ENCODE data around the gene MARCHF7. TPM values are rescaled to one million over a fixed set of nuclear protein-coding genes. Genes with fewer than 3 reads are reported as not detected.
"Not testable (repeated sequence)": the region's sequence is repeated elsewhere in the genome, so short reads cannot be mapped to it uniquely, and the experiment has no call there.

MARCHF7 gene
- polyA plus RNA-seq, 1 donor = 103 TPM

DNA sequence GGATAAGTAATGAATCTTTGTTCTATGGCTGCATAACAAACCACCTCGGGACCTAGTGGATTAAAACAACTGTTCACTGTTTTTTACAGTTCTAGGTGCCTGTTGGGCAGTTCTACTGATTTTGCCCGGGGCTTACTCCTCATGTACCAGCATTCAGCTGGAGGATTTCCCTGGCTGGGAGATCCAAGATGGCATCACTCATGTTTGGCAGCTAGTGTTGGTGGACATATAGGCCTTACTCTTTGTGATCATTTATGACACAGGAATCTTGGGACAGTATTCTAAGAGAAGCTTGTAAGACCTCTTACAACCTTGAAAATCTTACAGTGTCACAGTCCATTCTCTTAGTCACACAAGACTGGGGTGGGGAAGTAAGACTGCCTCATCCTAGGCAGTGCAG, 4.6 kb downstream of the MARCHF7 start:
- no peak for DNase-seq

DNA sequence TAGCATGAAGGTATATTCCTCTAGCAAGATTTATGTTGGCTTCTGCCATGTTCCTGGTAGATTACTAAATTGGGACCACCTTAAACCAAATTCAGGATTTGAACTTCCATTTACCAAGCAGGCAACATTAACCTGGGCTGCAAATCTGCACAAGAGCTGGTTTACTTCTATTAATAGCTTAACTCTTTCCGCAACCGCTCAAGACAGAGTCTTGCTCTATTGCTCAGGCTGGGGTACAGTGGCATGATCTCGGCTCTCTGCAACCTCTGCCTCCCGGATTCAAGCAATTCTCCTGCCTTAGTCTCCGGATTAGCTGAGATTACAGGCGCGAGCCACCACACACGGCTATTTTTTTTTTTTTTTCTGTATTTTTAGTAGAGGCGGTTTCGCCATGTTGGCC, 8.4 kb downstream of the MARCHF7 start:
- no peak for DNase-seq

DNA sequence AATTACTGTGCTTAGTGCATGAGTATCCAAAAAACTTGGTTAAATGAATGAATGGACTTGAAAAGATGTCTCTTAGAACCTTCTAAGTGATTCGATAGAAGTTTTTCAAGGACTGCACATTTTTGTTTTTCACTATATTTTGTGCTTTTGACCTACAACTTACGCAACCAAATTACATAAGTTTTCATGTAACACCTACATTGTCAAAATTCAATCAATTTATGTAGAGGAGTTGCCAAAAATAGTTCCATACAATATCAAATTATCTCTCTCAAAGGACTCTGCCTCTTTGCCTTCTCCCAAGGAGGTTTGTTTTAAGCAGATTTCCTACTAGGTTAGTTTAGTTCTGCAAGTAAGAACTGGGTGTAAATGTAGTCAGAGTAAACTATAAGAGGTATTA, 10.3 kb downstream of the MARCHF7 start:
- no peak for DNase-seq

DNA sequence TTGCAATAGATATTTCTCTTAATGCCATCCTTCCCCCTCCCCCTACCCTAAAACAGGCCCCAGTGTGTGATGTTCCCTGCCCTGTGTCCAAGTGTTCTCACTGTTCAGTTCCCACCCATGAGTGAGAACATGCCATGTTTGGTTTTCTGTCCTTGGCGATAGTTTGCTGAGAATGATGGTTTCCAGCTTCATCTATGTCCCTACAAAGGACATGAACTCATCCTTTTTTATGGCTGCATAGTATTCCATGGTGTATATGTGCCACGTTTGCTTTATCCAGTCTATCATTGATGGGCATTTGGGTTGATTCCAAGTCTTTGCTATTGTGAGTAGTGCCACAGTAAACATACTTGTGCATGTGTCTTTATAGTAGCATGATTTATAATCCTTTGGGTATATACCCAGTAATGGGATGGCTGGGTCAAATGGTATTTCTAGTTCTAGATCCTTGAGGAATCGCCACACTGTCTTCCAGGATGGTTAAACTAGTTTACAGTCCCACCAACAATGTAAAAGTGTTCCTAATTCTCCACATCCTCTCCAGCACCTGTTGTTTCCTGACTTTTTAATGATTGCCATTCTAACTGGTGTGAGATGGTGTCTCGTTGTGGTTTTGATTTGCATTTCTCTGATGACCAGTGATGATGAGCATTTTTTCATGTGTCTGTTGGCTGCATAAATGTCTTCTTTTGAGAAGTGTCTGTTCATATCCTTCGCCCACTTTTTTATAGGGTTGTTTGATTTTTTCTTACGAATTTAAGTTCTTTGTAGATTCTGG, 12.7 kb downstream of the MARCHF7 start:
- DNase-seq = not testable (repeated sequence)

DNA sequence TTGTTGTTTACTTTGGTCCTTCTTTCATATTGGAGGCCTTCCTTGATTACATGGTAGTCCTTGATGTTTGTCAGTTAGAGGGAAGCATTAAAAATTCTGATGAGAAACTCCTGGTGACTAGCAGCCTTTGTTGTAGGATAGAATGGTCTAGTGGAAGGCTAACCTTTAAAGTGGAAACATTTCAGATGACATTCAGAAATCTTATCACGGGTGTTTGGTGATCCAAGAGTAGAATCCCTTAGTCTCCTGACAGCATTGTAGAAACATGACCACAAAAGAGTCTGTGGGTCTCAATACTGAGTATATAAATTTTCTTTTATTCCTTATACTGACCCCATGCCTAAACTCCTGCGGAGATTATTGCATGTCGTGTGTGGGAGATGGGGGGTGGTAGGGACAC, 13.4 kb downstream of the MARCHF7 start:
- DNase-seq = no peak

DNA sequence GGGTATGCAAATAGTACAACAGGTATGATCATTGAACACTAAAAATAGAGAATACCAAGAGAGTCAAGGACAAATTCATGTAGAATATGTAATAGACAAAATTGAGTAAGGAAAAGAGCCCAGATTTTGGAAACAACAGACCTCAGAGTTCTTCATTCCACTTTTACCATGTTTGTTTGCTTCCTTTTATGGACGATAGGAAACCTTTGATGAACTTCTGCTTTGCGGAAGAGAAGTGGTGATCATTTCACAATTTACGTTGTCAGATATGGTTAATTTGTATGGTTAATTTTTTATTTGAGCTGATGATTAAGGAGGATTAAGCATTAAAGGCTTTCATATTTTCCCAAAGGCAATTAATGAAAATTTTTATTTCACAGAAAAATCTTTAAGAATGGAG, 16.3 kb downstream of the MARCHF7 start:
- no peak for DNase-seq

DNA sequence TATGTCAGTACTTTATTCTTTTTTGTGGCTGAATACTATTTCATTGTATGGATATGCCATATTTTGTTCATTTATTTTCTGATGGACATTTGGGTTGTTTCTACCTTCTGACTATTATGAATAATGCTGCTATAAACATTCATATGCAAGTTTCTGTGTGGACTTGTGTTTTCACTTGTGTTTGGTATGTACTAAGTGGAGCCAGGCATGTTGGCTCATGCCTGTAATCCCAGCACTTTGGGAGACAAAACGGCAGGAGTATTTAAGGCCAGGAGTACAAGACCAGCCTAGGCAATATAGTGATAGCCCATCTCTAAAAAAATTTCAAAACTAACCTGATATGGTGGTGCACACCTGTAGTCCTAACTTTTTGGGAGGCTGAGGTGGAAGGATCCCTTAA, 23.3 kb downstream of the MARCHF7 start:
- no peak for DNase-seq

DNA sequence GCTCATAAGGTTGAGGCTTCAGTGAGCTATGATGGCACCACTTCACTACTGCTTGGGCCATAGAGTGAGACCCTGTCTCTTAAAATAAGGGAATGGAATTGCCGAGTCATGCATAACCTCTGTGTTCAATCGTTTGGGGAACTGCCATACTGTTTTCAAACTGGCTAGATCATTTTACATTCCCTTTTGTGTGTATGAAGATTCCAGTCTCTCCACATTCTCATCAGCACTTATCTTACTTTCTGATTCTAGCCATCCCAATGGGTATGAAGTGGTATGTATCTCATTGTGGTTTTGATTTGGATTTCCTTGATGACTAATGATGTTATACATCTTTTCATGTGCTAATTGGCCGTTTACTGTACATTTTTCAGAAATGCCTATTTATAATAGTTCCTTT, 23.7 kb downstream of the MARCHF7 start:
- DNase-seq = no peak

DNA sequence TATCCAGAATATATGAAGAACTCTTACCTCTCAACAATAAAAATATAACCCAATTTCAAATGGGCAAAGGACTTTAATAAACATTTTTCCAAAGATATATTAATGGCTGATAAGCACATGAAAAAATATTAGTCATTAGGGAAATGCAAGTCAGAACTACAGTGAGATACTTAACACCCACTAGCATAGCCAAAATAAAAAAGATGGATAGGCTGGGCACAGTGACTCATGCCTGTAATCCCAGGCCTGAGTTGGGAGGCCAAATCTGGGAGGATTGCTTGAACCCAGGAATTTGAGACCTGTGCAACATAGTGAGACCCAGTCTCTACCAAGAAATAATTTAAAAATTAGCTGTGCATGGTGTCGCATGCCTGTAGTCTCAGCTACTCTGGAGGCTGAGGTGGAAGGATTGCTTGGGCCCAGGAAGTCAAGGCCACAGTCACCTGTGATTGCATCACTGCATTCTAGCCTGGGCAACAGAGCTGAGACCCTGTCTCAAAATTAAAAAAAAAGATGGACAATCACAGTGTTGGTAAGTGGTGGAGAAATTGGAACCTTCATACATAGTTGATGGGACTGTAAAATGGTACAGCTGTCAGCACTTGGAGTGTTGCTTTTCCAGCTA, 25.1 kb downstream of the MARCHF7 start:
- no peak for DNase-seq

DNA sequence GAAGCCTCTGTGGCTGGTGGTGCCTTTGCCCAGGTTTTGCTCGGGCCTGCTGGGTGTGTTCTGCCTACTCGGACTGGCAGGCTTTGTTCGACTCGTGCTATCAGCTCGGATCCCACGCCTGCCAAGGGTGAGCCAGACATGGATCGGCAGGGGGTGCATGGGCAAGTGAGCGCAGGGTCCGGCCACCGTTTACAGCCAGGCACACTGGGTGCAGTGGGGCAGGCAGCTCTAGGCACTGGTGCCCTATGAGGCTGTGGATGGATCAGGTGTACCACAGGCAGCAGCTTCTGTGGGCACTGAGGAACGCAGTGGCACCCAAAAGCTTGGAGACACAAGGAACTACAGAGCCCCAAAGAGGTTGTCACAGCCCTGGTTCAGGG, 25.6 kb downstream of the MARCHF7 start:
- no peak for DNase-seq

DNA sequence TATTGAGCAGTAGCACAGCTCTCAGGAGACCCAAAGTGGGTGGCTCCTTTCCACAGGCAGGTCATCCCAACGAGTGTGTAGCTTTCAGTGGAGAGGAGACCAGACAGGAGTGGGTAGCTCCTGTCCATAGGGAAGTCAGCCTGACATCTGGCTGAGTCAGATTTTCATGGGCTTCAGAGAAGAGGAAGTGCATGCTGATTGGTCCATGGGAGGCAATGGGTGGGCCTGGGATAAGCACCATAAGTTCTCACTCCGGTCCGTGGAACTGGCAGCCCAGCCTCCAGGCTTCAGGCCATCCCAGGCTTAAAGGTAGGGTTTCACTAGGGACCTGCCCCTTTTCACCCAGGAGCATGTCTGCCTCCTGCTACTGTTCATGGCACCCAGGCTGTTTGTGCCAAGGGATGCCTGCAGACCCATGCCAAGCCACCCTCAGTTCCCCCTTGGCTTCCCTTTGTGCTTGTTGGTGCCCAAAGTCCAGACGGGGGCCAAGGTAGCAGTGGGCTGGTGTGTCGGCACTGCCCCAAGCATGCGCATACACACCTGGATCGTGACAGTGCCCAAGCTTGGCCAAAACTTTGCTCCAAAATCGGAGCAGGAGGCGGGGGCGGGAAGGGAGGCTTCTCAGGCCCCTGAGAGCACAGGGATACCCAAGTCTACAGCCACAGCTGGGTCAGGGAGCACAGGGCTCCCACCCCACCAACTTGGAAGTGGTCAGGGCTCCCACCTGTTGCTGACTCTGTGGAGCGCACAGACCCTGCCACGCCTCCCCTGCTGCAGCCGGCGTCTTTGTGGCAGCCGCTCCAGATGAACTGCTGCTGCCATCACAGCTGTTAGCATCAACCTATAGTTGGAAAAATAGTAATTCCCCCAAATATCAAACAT, 26.4 kb downstream of the MARCHF7 start:
- DNase-seq = no peak

DNA sequence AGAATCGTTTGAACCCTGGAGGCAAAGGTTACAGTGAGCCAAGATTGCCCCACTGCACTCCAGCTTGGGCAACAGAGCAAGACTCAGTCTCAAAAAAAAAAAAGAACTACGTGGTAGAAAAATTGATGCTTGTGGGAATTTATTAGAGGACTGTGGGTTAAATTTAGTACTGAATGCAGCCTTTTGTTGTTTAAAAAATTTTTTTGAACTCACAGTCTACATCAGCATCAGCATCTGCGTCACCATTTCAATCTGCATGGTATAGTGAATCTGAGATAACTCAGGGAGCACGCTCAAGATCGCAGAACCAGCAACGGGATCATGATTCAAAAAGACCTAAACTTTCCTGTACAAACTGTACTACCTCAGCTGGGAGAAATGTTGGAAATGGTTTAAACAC, 30.5 kb downstream of the MARCHF7 start:
- DNase-seq = no peak

DNA sequence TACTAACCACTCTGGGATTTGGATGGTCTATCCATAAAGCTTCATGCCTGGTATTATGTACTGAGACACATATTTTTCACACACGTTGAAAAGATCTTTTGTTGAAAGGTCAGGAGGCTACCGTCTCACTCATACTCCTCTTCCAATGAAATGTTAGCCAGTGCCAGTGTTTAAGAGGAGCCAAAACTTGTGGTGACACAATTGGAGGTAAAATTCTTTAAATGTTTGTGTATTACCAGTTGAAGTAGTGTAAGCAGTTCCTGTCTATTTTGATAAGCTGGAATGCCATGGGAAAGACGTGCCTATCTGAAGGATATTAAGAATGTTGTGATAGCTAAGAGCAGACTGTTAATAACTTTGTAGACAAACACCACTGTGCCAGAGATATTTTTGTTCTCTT, 32.1 kb downstream of the MARCHF7 start:
- DNase-seq = no peak

DNA sequence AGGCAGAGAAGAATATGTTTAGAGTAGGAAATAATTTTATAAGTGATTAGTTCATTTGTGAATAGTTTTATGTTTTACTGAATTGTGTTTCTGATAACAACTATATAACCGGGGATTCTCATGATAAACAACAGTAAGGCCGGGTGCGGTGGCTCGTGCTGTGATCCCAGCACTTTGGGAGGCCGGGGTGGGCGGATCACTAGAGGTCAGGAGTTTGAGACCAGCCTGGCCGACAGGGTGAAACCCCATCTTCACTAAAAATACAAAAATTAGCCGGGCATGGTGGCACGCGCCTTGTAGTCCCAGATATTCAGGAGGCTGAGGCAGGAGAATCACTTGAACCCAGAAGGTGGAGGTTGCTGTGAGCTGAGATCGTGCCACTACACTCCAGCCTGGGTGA, 32.9 kb downstream of the MARCHF7 start:
- not testable (repeated sequence) for DNase-seq

DNA sequence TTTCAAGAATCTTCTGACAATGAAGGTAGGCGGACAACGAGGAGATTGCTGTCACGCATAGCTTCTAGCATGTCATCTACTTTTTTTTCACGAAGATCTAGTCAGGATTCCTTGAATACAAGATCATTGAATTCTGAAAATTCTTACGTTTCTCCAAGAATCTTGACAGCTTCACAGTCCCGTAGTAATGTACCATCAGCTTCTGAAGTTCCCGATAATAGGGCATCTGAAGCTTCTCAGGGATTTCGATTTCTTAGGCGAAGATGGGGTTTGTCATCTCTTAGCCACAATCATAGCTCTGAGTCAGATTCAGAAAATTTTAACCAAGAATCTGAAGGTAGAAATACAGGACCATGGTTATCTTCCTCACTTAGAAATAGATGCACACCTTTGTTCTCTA, 35.8 kb downstream of the MARCHF7 start:
- no peak for DNase-seq

DNA sequence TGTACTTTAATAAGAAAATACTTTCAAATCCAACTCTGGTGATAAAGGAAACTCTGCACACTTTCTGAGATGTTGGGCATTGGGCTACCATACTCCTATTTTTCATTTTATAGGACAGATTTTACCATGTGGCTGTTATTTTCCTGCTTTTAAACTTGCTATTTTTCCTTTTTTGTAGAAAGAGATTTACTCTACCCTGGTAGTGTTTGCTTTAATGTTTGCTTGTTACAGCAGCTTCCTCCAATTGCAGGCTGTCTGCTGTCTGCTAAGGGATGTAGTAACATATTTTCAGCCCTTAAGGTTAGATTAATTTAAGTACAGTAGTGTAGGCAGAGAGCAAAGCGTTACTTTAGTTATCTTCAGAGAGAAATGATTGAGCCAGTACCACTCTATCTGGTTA, 38.6 kb downstream of the MARCHF7 start:
- no peak for DNase-seq

DNA sequence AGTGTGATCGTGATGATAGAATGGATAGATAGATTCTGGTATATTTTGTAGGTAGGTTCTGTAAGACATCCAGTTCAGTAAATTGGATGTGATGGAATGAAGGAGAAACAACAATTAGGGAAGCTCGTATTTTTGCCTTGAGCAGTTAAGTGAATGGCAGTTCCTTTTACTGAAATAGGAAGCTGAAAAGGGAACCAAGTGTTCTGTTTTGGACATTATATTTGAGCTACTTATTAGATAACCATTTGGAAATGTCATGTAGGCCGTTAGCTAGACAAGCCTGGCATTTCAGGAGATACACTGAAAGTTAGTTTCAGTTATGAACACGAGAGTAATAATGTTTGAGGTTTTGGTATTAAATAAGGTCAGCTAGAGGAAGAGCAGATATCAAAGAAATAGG, 41.5 kb downstream of the MARCHF7 start:
- DNase-seq = no peak

DNA sequence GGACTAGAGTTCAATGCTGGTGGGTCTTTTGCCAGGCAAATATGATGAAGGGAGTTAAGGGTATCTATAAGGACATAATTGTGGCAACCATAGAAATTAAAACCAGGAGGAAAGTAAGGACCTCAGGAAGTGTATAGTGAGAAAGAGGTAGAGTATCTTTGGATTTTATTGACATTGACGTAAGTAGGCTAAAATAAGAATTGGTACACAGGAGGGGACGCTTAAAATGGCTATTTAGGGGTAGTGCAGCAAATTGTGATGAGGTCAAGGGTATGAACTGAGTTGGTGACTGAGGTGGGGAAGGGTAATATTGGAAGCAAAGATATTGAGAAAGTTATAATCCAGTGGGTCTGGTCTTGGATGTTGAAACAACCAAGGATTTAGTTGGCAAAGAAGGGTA, 42.7 kb downstream of the MARCHF7 start:
- DNase-seq = no peak

DNA sequence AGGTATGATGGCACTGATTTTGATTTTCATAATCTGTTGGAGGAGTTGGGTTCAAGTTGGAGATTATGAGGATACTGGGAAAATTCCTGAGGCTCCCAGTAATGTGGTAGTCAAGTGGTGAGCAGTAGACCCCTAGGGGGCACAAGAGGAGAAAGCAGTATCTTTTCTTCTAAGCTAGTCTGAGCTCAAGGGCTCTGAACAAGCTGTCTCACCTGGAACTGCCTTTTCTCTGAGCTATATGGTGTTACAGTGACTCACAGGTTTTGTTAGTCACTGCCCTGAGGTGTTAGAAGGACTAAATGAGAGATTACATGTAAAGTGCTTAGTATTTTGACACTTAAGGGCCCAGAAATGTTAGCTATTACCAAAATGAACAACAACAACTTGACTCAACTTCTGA, 43.5 kb downstream of the MARCHF7 start:
- no peak for DNase-seq

DNA sequence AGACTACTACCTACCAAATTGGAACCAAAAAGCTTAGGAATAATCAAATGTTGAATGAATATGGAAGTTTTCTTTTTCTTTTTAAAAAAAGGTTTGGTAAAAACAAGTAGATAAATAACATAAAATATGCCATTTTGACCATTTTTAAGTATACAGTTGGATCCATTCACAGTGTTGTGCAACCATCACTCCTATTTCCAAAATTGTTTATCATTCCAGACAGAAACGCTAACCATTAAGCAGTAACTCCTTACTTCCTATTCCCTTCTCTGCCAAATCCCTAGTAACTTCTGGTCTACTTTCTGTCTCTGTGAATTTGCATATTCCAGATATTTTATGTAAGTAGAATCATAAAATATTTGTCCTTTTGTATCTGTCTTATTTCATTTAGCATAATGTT, 45.9 kb downstream of the MARCHF7 start:
- no peak for DNase-seq

DNA sequence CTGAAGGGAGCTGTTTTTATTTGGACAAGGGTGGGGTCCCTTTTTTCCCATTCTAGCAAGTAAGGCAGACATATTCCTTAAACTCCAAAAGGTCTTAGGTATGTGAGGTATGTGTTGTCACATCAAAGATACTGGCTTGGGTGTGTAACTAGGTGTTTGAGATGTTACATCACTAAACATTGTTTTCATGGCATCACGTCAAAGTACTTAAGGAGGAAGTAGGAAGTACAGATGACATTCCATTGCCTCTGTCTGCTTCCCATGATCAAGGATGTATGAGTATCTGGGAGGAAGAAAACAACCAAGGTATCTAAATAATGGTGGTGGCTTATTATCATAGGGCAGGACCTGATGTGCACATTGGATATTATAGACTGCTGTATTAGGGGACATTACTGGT, 46.4 kb downstream of the MARCHF7 start:
- DNase-seq = no peak

DNA sequence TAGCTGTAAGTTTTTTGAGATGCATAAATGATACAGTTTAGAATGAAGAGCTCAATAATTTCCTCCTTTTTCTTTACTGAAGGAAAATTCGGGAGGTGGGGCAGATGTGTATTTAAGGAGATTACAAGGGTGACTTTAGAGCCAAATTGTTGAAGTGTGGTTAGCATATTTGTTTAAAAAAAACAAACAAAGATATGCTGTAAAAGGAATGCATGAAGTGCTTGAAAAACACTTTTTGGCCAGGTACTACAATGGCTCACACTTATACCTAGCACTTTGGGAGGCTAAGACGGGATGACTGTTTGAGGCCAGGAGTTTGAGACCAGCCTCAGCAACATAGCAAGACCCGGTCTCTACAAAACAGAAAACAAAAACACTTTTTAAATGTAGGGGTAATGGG, 47.3 kb downstream of the MARCHF7 start:
- no peak for DNase-seq

DNA sequence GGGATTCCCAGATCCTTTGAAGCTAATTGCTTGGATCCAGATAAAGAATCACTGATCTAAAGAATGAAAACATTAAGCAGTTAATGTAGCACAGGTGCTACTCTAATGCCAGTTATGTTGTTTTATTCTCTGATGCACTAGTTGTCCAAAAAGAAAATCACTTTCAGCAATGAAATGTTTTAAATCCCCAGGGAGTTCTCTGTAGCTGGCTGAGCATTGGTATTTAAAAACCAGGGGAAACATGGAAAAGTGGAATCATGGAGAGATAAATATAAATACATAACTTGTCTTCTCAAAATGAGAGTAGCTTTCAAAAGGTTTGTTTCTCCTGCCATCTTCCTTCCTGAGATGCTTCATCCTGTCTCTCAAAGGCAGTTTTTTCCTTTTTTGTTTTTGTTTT, 48.0 kb downstream of the MARCHF7 start:
- DNase-seq = no peak

DNA sequence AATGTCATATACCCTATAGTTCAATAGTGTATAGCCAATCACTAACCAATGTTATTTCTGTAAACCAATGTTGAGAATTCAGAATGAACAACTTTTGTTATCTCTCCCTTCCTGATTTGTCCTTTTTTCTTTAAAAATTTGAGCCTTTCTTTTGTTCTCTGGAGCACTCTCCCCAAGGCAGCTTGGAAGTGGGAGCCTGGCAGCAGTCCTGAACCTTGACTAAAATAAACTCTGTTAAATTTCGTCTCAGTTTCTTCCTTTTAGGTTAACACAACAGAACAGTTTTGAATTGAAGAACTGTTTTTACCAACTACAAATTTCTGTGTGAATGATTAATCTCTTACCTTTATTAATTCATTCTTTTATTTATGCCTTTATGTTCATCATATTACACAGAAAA, 49.8 kb downstream of the MARCHF7 start:
- DNase-seq = no peak

All from hindlimb muscle (tissue), 1 donor.